ELR (cell line): ENCODE results near the gene AJAP1.

Experiments used
- DNase-seq: peaks from one replicate; pipeline ENCODE4 v3.0.0-alpha.2; 2015; ENCODE audit warnings: low read depth

The AJAP1 gene

DNA sequence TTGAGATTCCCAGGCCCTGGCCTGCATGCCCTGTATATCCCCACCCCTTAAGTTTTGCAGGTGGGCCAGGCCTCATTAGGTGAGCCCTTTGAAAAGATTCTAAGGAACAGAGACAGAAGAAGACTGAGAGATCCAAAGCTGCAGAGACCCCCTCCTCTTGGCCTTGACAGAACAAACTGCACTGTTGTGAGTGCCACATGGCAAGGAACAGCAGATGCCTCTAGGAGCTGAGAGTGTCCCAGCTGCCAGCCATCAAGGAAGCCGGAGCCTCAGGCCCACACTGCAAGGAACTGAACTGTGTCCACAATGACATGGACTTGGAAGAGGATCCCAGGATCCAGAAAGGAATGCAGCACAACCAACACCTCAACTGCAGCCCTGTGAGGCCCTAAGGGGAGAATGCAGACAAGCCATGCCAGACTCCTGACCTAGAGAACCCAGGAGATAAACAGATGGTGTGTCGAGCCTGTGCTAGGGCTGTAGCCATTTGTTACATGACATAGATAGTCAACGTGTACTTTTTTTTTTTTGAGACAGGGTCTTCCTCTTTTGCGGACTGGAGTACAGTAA lies 182.7 kb downstream of the AJAP1 start:
- no peak for DNase-seq

- no peak for DNase-seq
Observed at GRCh38 chr1:4837752-4838151, 183.3 kb downstream of the AJAP1 start.

DNA sequence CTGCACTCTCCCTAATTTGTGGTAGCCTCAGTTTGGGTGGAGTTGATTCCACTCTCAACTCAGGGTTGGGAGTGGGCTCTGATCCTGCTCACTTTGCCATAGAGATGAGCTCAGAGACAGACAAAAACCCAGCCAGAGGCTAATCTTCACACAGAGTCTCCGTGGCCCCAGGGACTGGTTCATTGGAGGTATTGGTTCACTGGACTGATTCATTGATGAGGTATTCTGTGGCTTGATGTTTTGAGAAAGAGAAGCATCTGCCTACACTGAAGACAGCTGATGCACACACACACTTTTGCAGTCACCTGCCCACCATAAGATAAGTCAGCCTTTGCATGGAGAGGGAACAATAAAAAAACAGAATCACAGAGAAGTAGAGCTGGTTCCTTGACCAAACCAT lies 183.8 kb downstream of the AJAP1 start:
- no peak for DNase-seq
